Naive thymus-derived CD8-positive, alpha-beta T cell (primary cell): ENCODE measurements around the gene NUDT7. TPM values are rescaled to one million over a fixed set of nuclear protein-coding genes. Genes with fewer than 3 reads are reported as not detected.
A peak's percentile ranks its signal among the peaks of the same experiment; 100 is the strongest.

Source experiments
- ATAC-seq, 2 donors: fragments of 150-1000 bp; cut with Tn5 transposase in 1 of 2; sonication (Bioruptor Pico), chemical (Tn5 transposase) in 1 of 2; 1 replicate in 1 of 2; 2 replicates in 1 of 2; pipeline ENCODE4 v1.10.0; 2021; ENCODE audit warnings: mild to moderate bottlenecking in 2 of 2, moderate library complexity in 2 of 2
- POLR2A ChIA-PET: fragments of 350-600 bp; sonication (Branson Sonifier 250); formaldehyde crosslinking; loops from one replicate; lab custom pipeline; 2021; ENCODE audit warnings: antibody characterized with exemption; lab: Charles Lee
- DNase-seq, 10 donors: peaks; one replicate each; pipeline versions ENCODE4 v3.0.0 to v3.0.0-alpha.2; 2020 to 2022
- H3K27ac Mint-ChIP-seq, 10 donors: one replicate each; pipeline ENCODE4 v1.8.0; 2020 to 2022; ENCODE audit warnings: mild to moderate bottlenecking in 10 of 10, mixed read lengths in 10 of 10, moderate library complexity in 4 of 10, inconsistent platforms in 1 of 10
- H3K27me3 Mint-ChIP-seq, 5 donors: one replicate each; pipeline ENCODE4 v1.8.0; 2021 to 2022; ENCODE audit warnings: mixed read lengths in 5 of 5
- H3K36me3 Mint-ChIP-seq, 3 donors: one replicate each; pipeline ENCODE4 v1.8.0; 2020 to 2022; ENCODE audit warnings: mixed read lengths in 3 of 3, mild to moderate bottlenecking in 2 of 3, inconsistent platforms in 1 of 3
- H3K4me1 Mint-ChIP-seq, 4 donors: one replicate each; pipeline ENCODE4 v1.8.0; 2021 to 2022; ENCODE audit warnings: mixed read lengths in 4 of 4
- H3K4me3 Mint-ChIP-seq, 10 donors: one replicate each; pipeline ENCODE4 v1.8.0; 2020 to 2022; ENCODE audit warnings: mild to moderate bottlenecking in 10 of 10, mixed read lengths in 10 of 10, moderate library complexity in 6 of 10, inconsistent platforms in 1 of 10
- H3K9me3 Mint-ChIP-seq, 9 donors: one replicate each; pipeline ENCODE4 v1.8.0; 2020 to 2022; ENCODE audit warnings: mixed read lengths in 9 of 9, mild to moderate bottlenecking in 3 of 9, inconsistent platforms in 1 of 9, moderate library complexity in 1 of 9
- polyA plus RNA-seq, 3 donors: library from polyadenylated mRNA; unstranded; fragments of 300-500 nt; fragmentation: Illumina TruSeq; gene quantifications; one replicate each; pipeline ENCODE4 v1.2.3, GENCODE V29; 2021
- total RNA-seq, 8 experiments: library from RNA in 2 of 8; stranded (reverse) in 2 of 8; gene quantifications; one replicate each; pipeline ENCODE4 v1.2.3 and lab custom pipeline; 2021 to 2026

Gene NUDT7
- total RNA-seq (1 to 10 TPM; 5.5 to 7.1 TPM), polyA plus RNA-seq (10 to 100 TPM; 11.6 to 18.5 (median 16.1) TPM), total RNA-seq (lab: John Stamatoyannopoulos, UW) (1.5 to 6.1 (median 3.0) reads per million in 6 experiments)

GRCh38 chr16:77722309-77723107 is at the start of gene NUDT7:
NUDT7 (plus strand) TSS chr16:77722514; CDS start chr16:77722583, 69 bp downstream.
- DNase-seq (peak; percentile 82 to 98 (median 90)), ATAC-seq (peak; percentile 85 to 91)
- POLR2A ChIA-PET = interaction anchor here (0.6 to 1.5 kb wide), 4 partner anchors 9 to 377 kb away, joined by 3 to 5 read pairs (median 4); partner anchors contain the start of gene WWOX
- peaks cover 0 to 7% (median 5%) of the 10 kb centered on the region in 3 donors for H3K36me3 Mint-ChIP-seq
- H3K27ac Mint-ChIP-seq = peak within 1 kb of the TSS; percentile 49 to 92 (median 87)
- H3K27me3 Mint-ChIP-seq = no peaks in the 10 kb centered on the region
- peak within 1 kb of the TSS; percentile 82 to 93 (median 90) for H3K4me3 Mint-ChIP-seq
- peaks cover 4 to 21% (median 15%) of the 10 kb centered on the region in 4 donors for H3K4me1 Mint-ChIP-seq
- H3K9me3 Mint-ChIP-seq = no peaks in the 10 kb centered on the region

GRCh38 chr16:77674888-77675287 is 47.4 kb upstream of the NUDT7 start:
- POLR2A ChIA-PET = no interaction called here
- no peaks in the 10 kb centered on the region for H3K36me3 Mint-ChIP-seq
- H3K4me1 Mint-ChIP-seq = no peaks in the 10 kb centered on the region
- no peaks in the 10 kb centered on the region for H3K9me3 Mint-ChIP-seq
- ATAC-seq (no peak), DNase-seq (no peak)
- H3K27me3 Mint-ChIP-seq = peaks cover 0 to 9% (median 3%) of the 10 kb centered on the region in 5 donors
- H3K4me3 Mint-ChIP-seq = no peak overlapping the region
- no peak overlapping the region for H3K27ac Mint-ChIP-seq

GRCh38 chr16:77675464-77676324 is 46.6 kb upstream of the NUDT7 start:
- H3K27me3 Mint-ChIP-seq = peaks cover 0 to 9% (median 3%) of the 10 kb centered on the region in 5 donors
- POLR2A ChIA-PET = no interaction called here
- H3K4me3 Mint-ChIP-seq = no peak overlapping the region
- H3K4me1 Mint-ChIP-seq = no peaks in the 10 kb centered on the region
- H3K27ac Mint-ChIP-seq = no peak overlapping the region
- ATAC-seq (peak; percentile 58 to 65), DNase-seq (peak; percentile 27 to 79 (median 58))
- H3K9me3 Mint-ChIP-seq = no peaks in the 10 kb centered on the region
- no peaks in the 10 kb centered on the region for H3K36me3 Mint-ChIP-seq

DNA sequence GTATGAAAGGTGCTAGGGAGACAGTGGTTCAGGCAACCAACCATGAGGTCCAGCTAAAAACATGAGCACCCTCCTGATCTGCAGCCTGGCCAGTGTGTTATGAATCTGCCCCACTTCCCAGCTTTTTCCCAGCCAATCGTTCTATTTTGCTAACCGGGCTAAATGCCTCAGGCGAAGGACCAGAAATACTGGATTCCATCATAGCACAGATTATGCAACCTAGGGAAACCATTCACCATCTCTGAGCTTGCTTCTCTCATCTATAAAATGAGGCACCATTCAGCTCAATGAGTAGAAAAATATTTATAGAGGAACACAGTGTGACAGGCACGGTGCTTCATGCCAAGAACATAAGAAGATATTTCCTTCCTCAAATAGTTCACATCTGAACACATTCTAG is 45.2 kb upstream of the NUDT7 start:
- DNase-seq (no peak), ATAC-seq (no peak)
- Mint-ChIP-seq H3K4me1 (no peaks in the 10 kb centered on the region), H3K27me3 (peaks cover 0 to 9% (median 3%) of the 10 kb centered on the region in 5 donors), H3K4me3 (no peak overlapping the region), H3K36me3 (no peaks in the 10 kb centered on the region), H3K27ac (no peak overlapping the region), H3K9me3 (no peaks in the 10 kb centered on the region)
- POLR2A ChIA-PET = no interaction called here

DNA sequence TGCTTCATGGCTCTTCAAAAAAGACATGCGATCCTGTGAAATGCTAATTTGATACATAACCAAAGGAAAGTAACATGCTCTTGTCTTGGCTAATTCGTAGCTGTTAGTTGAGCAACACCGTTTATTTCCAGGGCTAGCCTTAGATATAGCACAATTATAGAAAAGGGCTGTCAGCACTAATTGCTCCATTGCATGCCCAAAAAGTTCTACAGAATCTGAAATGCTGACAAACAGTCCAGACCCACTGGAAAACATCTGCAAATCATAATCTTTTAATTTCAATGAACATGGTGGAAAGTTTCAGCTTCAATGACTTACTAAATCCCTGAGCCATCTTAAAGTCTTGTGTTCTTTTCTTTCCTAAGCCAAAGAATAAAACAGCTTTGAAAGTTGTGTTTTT is 42.9 kb upstream of the NUDT7 start:
- Mint-ChIP-seq H3K4me3 (no peak overlapping the region), H3K27ac (no peak overlapping the region), H3K27me3 (peaks cover 0 to 7% (median 1%) of the 10 kb centered on the region in 5 donors), H3K36me3 (no peaks in the 10 kb centered on the region), H3K9me3 (no peaks in the 10 kb centered on the region), H3K4me1 (no peaks in the 10 kb centered on the region)
- DNase-seq (no peak), ATAC-seq (no peak)
- POLR2A ChIA-PET = no interaction called here

GRCh38 chr16:77679901-77680300 is 42.4 kb upstream of the NUDT7 start:
- DNase-seq (no peak), ATAC-seq (no peak)
- H3K27me3 Mint-ChIP-seq = peaks cover 0 to 6% (median 1%) of the 10 kb centered on the region in 5 donors
- H3K4me3 Mint-ChIP-seq = no peak overlapping the region
- no peaks in the 10 kb centered on the region for H3K4me1 Mint-ChIP-seq
- peak overlapping the region in 1 of 10 donors; percentile 11 for H3K27ac Mint-ChIP-seq
- H3K9me3 Mint-ChIP-seq = no peaks in the 10 kb centered on the region
- POLR2A ChIA-PET = no interaction called here
- no peaks in the 10 kb centered on the region for H3K36me3 Mint-ChIP-seq

DNA sequence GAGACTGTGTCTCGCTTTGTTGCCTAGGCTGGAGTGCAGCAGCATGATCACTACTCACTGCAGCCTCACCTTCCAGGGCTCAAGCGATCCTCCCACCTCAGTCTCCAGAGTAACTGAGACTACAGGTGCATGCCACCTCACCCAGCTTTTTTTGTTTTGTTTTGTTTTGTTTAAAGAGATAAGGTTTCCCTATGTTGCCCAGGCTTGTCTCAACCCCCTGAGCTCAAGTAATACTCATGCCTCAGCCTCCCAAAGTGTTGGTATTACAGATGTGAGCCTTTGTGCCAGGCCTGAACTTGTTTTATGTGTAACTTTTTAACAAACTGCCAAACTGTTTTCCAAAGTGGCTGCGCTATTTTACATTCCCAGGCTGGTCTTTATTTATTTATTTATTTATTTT is 41.8 kb upstream of the NUDT7 start:
- Mint-ChIP-seq H3K9me3 (no peaks in the 10 kb centered on the region), H3K4me1 (no peaks in the 10 kb centered on the region), H3K27ac (peak overlapping the region in 1 of 10 donors; percentile 47)

DNA sequence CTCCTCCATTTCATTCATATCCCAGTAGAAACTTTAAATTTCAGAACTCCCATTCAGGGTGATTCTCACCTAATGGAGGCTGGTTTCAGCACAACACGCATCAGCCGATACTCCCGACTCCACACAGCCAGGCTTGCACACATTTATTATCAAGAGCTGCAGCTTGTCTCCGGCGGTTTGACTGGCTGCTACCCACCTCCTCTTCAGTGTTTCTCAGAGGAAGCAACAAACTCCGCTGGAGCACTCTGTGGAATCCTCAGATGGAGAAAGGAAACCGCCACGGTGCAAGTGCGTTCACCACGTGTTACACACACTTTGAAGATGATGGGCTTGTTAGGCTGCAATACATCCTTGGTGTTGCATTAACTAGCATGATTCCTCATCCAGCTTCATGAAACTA is 39.7 kb upstream of the NUDT7 start:
- no peak overlapping the region for H3K27ac Mint-ChIP-seq
- H3K36me3 Mint-ChIP-seq = no peaks in the 10 kb centered on the region
- POLR2A ChIA-PET = no interaction called here
- ATAC-seq (no peak), DNase-seq (no peak)
- no peak overlapping the region for H3K4me3 Mint-ChIP-seq
- H3K27me3 Mint-ChIP-seq = peaks cover 1 to 15% (median 7%) of the 10 kb centered on the region in 5 donors
- H3K4me1 Mint-ChIP-seq = no peaks in the 10 kb centered on the region
- no peaks in the 10 kb centered on the region for H3K9me3 Mint-ChIP-seq

More for the DNA sequence above, 41.8 kb upstream of the NUDT7 start:
- POLR2A ChIA-PET = no interaction called here
- Mint-ChIP-seq H3K27me3 (peaks cover 0 to 7% (median 1%) of the 10 kb centered on the region in 5 donors), H3K36me3 (no peaks in the 10 kb centered on the region), H3K4me3 (no peak overlapping the region)
- no peak for DNase-seq
- no peak for ATAC-seq

- Mint-ChIP-seq H3K9me3 (no peaks in the 10 kb centered on the region), H3K4me1 (no peaks in the 10 kb centered on the region), H3K27ac (no peak overlapping the region), H3K36me3 (no peaks in the 10 kb centered on the region), H3K27me3 (peaks cover 2 to 23% (median 7%) of the 10 kb centered on the region in 5 donors), H3K4me3 (no peak overlapping the region)
- no peak for ATAC-seq
- DNase-seq = no peak
- POLR2A ChIA-PET = no interaction called here
These were observed 38.7 kb upstream of the NUDT7 start for GRCh38 chr16:77683397-77684180.

- ATAC-seq (no peak), DNase-seq (no peak)
- peaks cover 4 to 29% (median 10%) of the 10 kb centered on the region in 5 donors for H3K27me3 Mint-ChIP-seq
- H3K27ac Mint-ChIP-seq = no peak overlapping the region
- POLR2A ChIA-PET = no interaction called here
- no peaks in the 10 kb centered on the region for H3K9me3 Mint-ChIP-seq
- no peak overlapping the region for H3K4me3 Mint-ChIP-seq
- no peaks in the 10 kb centered on the region for H3K36me3 Mint-ChIP-seq
- H3K4me1 Mint-ChIP-seq = no peaks in the 10 kb centered on the region
These were observed 38.2 kb upstream of the NUDT7 start for GRCh38 chr16:77684181-77684526.

GRCh38 chr16:77686385-77686784 is 35.9 kb upstream of the NUDT7 start:
- DNase-seq = no peak
- POLR2A ChIA-PET = no interaction called here
- Mint-ChIP-seq H3K27ac (no peak overlapping the region), H3K4me3 (no peak overlapping the region), H3K9me3 (no peaks in the 10 kb centered on the region), H3K36me3 (no peaks in the 10 kb centered on the region), H3K4me1 (no peaks in the 10 kb centered on the region), H3K27me3 (peaks cover 4 to 45% (median 15%) of the 10 kb centered on the region in 5 donors)
- no peak for ATAC-seq

DNA sequence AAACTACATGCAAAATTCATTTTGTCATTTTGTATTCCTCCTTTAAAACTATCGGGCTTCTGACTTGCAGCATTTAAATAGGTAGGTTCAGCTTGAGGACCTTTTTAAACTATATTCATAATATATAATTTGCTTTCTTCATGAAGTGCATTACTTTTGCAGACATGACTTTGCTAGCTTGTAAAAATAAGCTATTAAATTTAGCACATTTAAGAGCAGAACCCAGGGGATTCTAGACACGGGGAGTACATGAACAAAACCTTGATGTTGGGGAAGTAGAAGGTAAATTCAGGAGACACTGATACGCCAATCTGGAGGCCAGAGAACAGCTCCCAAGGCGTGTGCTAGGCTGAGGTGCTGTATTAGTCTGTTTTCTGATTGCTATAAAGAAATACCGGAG is 32.3 kb upstream of the NUDT7 start:
- Mint-ChIP-seq H3K27me3 (peaks cover 8 to 64% (median 33%) of the 10 kb centered on the region in 5 donors), H3K4me3 (no peak overlapping the region), H3K4me1 (no peaks in the 10 kb centered on the region), H3K9me3 (no peaks in the 10 kb centered on the region), H3K36me3 (no peaks in the 10 kb centered on the region), H3K27ac (no peak overlapping the region)
- no peak for ATAC-seq
- POLR2A ChIA-PET = no interaction called here
- no peak for DNase-seq
